Endothelial cell of umbilical vein (primary cell): ENCODE measurements around the gene IDI1.
"Not testable (repeated sequence)": the region's sequence is repeated elsewhere in the genome, so short reads cannot be mapped to it uniquely, and the experiment has no call there.

Source experiments
- EZH2 ChIP-seq: IDR thresholded peaks from 2 replicates; pipeline ENCODE4 v1.6.1; 2012; ENCODE audit warnings: borderline replicate concordance, low read depth, mild to moderate bottlenecking, moderate library complexity, low read length, inconsistent platforms; ENCODE audit not compliant: severe bottlenecking
- FOS ChIP-seq: IDR thresholded peaks from 2 replicates; pipeline ENCODE4 v1.6.1; 2011; ENCODE audit warnings: mild to moderate bottlenecking, low read length, moderate library complexity, borderline replicate concordance; ENCODE audit not compliant: insufficient read depth
- JUN ChIP-seq: IDR thresholded peaks from 2 replicates; pipeline ENCODE4 v1.6.1; 2011; ENCODE audit warnings: borderline replicate concordance, low read depth; ENCODE audit not compliant: insufficient read length, insufficient read depth
- MAX ChIP-seq: IDR thresholded peaks from 2 replicates; pipeline ENCODE4 v1.6.1; 2011; ENCODE audit not compliant: insufficient read depth, insufficient read length
- MYC ChIP-seq: IDR thresholded peaks from one replicate; pipeline ENCODE4 v1.6.1; 2011; ENCODE audit warnings: mild to moderate bottlenecking, low read depth, low read length
- POLR2A ChIP-seq: IDR thresholded peaks from 2 replicates; pipeline ENCODE4 v1.6.1; 2012; ENCODE audit warnings: low read depth, mild to moderate bottlenecking, control low read depth, low read length
- POLR2AphosphoS5 ChIP-seq: IDR thresholded peaks from 2 replicates; pipeline ENCODE4 v1.6.1; 2012; ENCODE audit warnings: low read depth, mild to moderate bottlenecking, control low read depth, low read length, moderate library complexity; ENCODE audit not compliant: insufficient read depth
- TF ChIP-seq, protein P1 (sequence below), 2 donors: IDR thresholded peaks; 1 replicate in 1 of 2; 2 replicates in 1 of 2; pipeline ENCODE4 v1.5.1; 2011; ENCODE audit warnings: low read length in 2 of 2, mild to moderate bottlenecking in 2 of 2, moderate library complexity in 2 of 2, control low read depth in 1 of 2, inconsistent platforms in 1 of 2, low read depth in 1 of 2; ENCODE audit not compliant: insufficient read depth in 1 of 2; ENCODE audit errors: extremely low read depth in 1 of 2

DNA sequence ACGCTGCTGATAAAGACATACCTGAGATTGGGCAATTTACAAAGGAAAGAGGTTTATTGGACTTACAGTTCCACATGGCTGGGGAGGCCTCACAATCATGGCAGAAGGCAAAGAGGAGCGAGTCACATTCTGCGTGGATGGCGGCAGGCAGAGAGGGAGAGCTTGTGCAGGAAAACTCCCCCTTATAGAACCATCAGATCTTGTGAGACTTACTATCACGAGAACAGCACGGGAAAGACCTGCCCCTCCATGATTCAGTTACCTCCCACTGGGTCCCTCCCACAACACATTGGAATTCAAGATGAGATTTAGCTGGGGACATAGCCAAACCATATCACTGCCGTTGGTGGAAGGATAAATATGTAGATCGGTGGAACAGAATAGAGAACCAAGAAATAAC is 17.8 kb upstream of the IDI1 start:
- not testable (repeated sequence) for TF ChIP-seq POLR2A, POLR2AphosphoS5, EZH2, FOS, JUN, MAX, MYC
- TF ChIP-seq, protein P1, sequence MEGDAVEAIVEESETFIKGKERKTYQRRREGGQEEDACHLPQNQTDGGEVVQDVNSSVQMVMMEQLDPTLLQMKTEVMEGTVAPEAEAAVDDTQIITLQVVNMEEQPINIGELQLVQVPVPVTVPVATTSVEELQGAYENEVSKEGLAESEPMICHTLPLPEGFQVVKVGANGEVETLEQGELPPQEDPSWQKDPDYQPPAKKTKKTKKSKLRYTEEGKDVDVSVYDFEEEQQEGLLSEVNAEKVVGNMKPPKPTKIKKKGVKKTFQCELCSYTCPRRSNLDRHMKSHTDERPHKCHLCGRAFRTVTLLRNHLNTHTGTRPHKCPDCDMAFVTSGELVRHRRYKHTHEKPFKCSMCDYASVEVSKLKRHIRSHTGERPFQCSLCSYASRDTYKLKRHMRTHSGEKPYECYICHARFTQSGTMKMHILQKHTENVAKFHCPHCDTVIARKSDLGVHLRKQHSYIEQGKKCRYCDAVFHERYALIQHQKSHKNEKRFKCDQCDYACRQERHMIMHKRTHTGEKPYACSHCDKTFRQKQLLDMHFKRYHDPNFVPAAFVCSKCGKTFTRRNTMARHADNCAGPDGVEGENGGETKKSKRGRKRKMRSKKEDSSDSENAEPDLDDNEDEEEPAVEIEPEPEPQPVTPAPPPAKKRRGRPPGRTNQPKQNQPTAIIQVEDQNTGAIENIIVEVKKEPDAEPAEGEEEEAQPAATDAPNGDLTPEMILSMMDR (IDR thresholded peaks at IDR 0.05; ENCODE audit: extremely low read depth in 1 of 2, insufficient read depth in 1 of 2, low read depth in 1 of 2, low read length in 2 of 2), result not testable (repeated sequence)
